ENCODE measurements around the gene AOAH.

AOAH gene

GRCh38 chr7:36606976-36607720 lies 117.1 kb downstream of the AOAH start:
- no peaks in the 10 kb centered on the region for H3K27me3 ChIP-seq (ENCODE audit: control insufficient read depth, insufficient read depth, low read length)
- no peak overlapping the region for H3K27ac ChIP-seq (ENCODE audit: low read depth, low read length)
- no peak overlapping the region for H3K9ac ChIP-seq (ENCODE audit: low read length)
- no peaks in the 10 kb centered on the region for H3K36me3 ChIP-seq (ENCODE audit: control insufficient read depth, insufficient read depth, low read length)
- no peaks in the 10 kb centered on the region for H3K4me1 ChIP-seq (ENCODE audit: control insufficient read depth, insufficient read depth, low read length)
- H3K4me3 ChIP-seq (ENCODE audit: low read length): no peak overlapping the region

- Histone ChIP-seq H3K4me1 (ENCODE audit: control insufficient read depth, insufficient read depth, low read length) (no peaks in the 10 kb centered on the region), H3K9ac (ENCODE audit: low read length) (no peak overlapping the region), H3K27ac (ENCODE audit: low read depth, low read length) (no peak overlapping the region), H3K27me3 (ENCODE audit: control insufficient read depth, insufficient read depth, low read length) (no peaks in the 10 kb centered on the region), H3K4me3 (ENCODE audit: low read length) (no peak overlapping the region), H3K36me3 (ENCODE audit: control insufficient read depth, insufficient read depth, low read length) (no peaks in the 10 kb centered on the region)
These were observed 117.9 kb downstream of the AOAH start for GRCh38 chr7:36606153-36606975.

- H3K9ac ChIP-seq (ENCODE audit: low read length): no peak overlapping the region
- no peak overlapping the region for H3K4me3 ChIP-seq (ENCODE audit: low read length)
- no peaks in the 10 kb centered on the region for H3K36me3 ChIP-seq (ENCODE audit: control insufficient read depth, insufficient read depth, low read length)
- no peaks in the 10 kb centered on the region for H3K27me3 ChIP-seq (ENCODE audit: control insufficient read depth, insufficient read depth, low read length)
- no peaks in the 10 kb centered on the region for H3K4me1 ChIP-seq (ENCODE audit: control insufficient read depth, insufficient read depth, low read length)
- H3K27ac ChIP-seq (ENCODE audit: low read depth, low read length): no peak overlapping the region
These were observed 118.8 kb downstream of the AOAH start for GRCh38 chr7:36605261-36606051.

- H3K27me3 ChIP-seq (ENCODE audit: control insufficient read depth, insufficient read depth, low read length): no peaks in the 10 kb centered on the region
- no peak overlapping the region for H3K9ac ChIP-seq (ENCODE audit: low read length)
- no peak overlapping the region for H3K4me3 ChIP-seq (ENCODE audit: low read length)
- no peaks in the 10 kb centered on the region for H3K4me1 ChIP-seq (ENCODE audit: control insufficient read depth, insufficient read depth, low read length)
- H3K36me3 ChIP-seq (ENCODE audit: control insufficient read depth, insufficient read depth, low read length): no peaks in the 10 kb centered on the region
- H3K27ac ChIP-seq (ENCODE audit: low read depth, low read length): no peak overlapping the region
These were observed 119.5 kb downstream of the AOAH start for GRCh38 chr7:36604806-36605205.

- Histone ChIP-seq H3K4me1 (ENCODE audit: control insufficient read depth, insufficient read depth, low read length) (no peaks in the 10 kb centered on the region), H3K36me3 (ENCODE audit: control insufficient read depth, insufficient read depth, low read length) (no peaks in the 10 kb centered on the region), H3K4me3 (ENCODE audit: low read length) (no peak overlapping the region), H3K9ac (ENCODE audit: low read length) (no peak overlapping the region), H3K27me3 (ENCODE audit: control insufficient read depth, insufficient read depth, low read length) (no peaks in the 10 kb centered on the region), H3K27ac (ENCODE audit: low read depth, low read length) (no peak overlapping the region)
These were observed 121.1 kb downstream of the AOAH start for GRCh38 chr7:36602934-36603887.

- Histone ChIP-seq H3K36me3 (ENCODE audit: control insufficient read depth, insufficient read depth, low read length) (no peaks in the 10 kb centered on the region), H3K9ac (ENCODE audit: low read length) (no peak overlapping the region), H3K27ac (ENCODE audit: low read depth, low read length) (no peak overlapping the region), H3K27me3 (ENCODE audit: control insufficient read depth, insufficient read depth, low read length) (no peaks in the 10 kb centered on the region), H3K4me1 (ENCODE audit: control insufficient read depth, insufficient read depth, low read length) (no peaks in the 10 kb centered on the region), H3K4me3 (ENCODE audit: low read length) (no peak overlapping the region)
These were observed 121.8 kb downstream of the AOAH start for GRCh38 chr7:36602511-36602910.

GRCh38 chr7:36601601-36602000 lies 122.7 kb downstream of the AOAH start:
- no peaks in the 10 kb centered on the region for H3K36me3 ChIP-seq (ENCODE audit: control insufficient read depth, insufficient read depth, low read length)
- H3K4me1 ChIP-seq (ENCODE audit: control insufficient read depth, insufficient read depth, low read length): no peaks in the 10 kb centered on the region
- H3K27me3 ChIP-seq (ENCODE audit: control insufficient read depth, insufficient read depth, low read length): no peaks in the 10 kb centered on the region
- H3K4me3 ChIP-seq (ENCODE audit: low read length): no peak overlapping the region
- no peak overlapping the region for H3K27ac ChIP-seq (ENCODE audit: low read depth, low read length)
- H3K9ac ChIP-seq (ENCODE audit: low read length): no peak overlapping the region

- Histone ChIP-seq H3K36me3 (ENCODE audit: control insufficient read depth, insufficient read depth, low read length) (no peaks in the 10 kb centered on the region), H3K4me3 (ENCODE audit: low read length) (no peak overlapping the region), H3K4me1 (ENCODE audit: control insufficient read depth, insufficient read depth, low read length) (no peaks in the 10 kb centered on the region), H3K27me3 (ENCODE audit: control insufficient read depth, insufficient read depth, low read length) (no peaks in the 10 kb centered on the region), H3K9ac (ENCODE audit: low read length) (no peak overlapping the region), H3K27ac (ENCODE audit: low read depth, low read length) (no peak overlapping the region)
These were observed 123.3 kb downstream of the AOAH start for GRCh38 chr7:36600869-36601530.

- Histone ChIP-seq H3K9ac (ENCODE audit: low read length) (no peak overlapping the region), H3K27me3 (ENCODE audit: control insufficient read depth, insufficient read depth, low read length) (no peaks in the 10 kb centered on the region), H3K36me3 (ENCODE audit: control insufficient read depth, insufficient read depth, low read length) (no peaks in the 10 kb centered on the region), H3K4me3 (ENCODE audit: low read length) (no peak overlapping the region), H3K27ac (ENCODE audit: low read depth, low read length) (no peak overlapping the region), H3K4me1 (ENCODE audit: control insufficient read depth, insufficient read depth, low read length) (no peaks in the 10 kb centered on the region)
These were observed 124.0 kb downstream of the AOAH start for GRCh38 chr7:36600314-36600682.

GRCh38 chr7:36599645-36600313 lies 124.5 kb downstream of the AOAH start:
- no peaks in the 10 kb centered on the region for H3K36me3 ChIP-seq (ENCODE audit: control insufficient read depth, insufficient read depth, low read length)
- H3K4me1 ChIP-seq (ENCODE audit: control insufficient read depth, insufficient read depth, low read length): no peaks in the 10 kb centered on the region
- no peaks in the 10 kb centered on the region for H3K27me3 ChIP-seq (ENCODE audit: control insufficient read depth, insufficient read depth, low read length)
- H3K4me3 ChIP-seq (ENCODE audit: low read length): no peak overlapping the region
- H3K27ac ChIP-seq (ENCODE audit: low read depth, low read length): no peak overlapping the region
- no peak overlapping the region for H3K9ac ChIP-seq (ENCODE audit: low read length)

- Histone ChIP-seq H3K27me3 (ENCODE audit: control insufficient read depth, insufficient read depth, low read length) (no peaks in the 10 kb centered on the region), H3K9ac (ENCODE audit: low read length) (no peak overlapping the region)
These were observed 126.1 kb downstream of the AOAH start for GRCh38 chr7:36598054-36598674.

More at GRCh38 chr7:36598054-36598674, 126.1 kb downstream of the AOAH start:
- Histone ChIP-seq H3K36me3 (ENCODE audit: control insufficient read depth, insufficient read depth, low read length) (no peaks in the 10 kb centered on the region), H3K4me3 (ENCODE audit: low read length) (no peak overlapping the region), H3K27ac (ENCODE audit: low read depth, low read length) (no peak overlapping the region), H3K4me1 (ENCODE audit: control insufficient read depth, insufficient read depth, low read length) (no peaks in the 10 kb centered on the region)
